WERI-Rb-1 (cell line): ENCODE results near the gene TMEM25.
A peak's percentile ranks its signal among the peaks of the same experiment; 100 is the strongest.

Experiments
- DNase-seq: peaks from one replicate; pipeline ENCODE4 v3.0.0-alpha.2; 2020
- H3K27ac ChIP-seq: fragments of 250-450 bp; sonication (Bioruptor Pico); 2 replicates; pipeline ENCODE4 v1.5.1; 2020; ENCODE audit warnings: mild to moderate bottlenecking, moderate library complexity
- H3K27me3 ChIP-seq: fragments of 250-450 bp; sonication (Bioruptor Pico); 2 replicates; pipeline ENCODE4 v1.5.1; 2021; ENCODE audit warnings: mild to moderate bottlenecking, low read depth, moderate library complexity; ENCODE audit not compliant: insufficient read depth, severe bottlenecking
- H3K36me3 ChIP-seq: fragments of 250-450 bp; sonication (Bioruptor Pico); 2 replicates; pipeline ENCODE4 v1.5.1; 2020; ENCODE audit warnings: mild to moderate bottlenecking, moderate library complexity
- H3K4me3 ChIP-seq: 2 replicates; pipeline ENCODE4 v1.5.1; 2011; ENCODE audit warnings: low read depth, mild to moderate bottlenecking, control low read depth, low read length
- H3K9me3 ChIP-seq: fragments of 250-450 bp; sonication (Bioruptor Pico); 2 replicates; pipeline ENCODE4 v1.5.1; 2021; ENCODE audit warnings: mild to moderate bottlenecking, moderate library complexity; ENCODE audit not compliant: severe bottlenecking
- TF ChIP-seq, protein P1 (sequence below): IDR thresholded peaks from 2 replicates; pipeline ENCODE4 v1.5.1; 2011; ENCODE audit warnings: low read depth, mild to moderate bottlenecking, control low read depth, inconsistent platforms, low read length

Gene TMEM25

DNA sequence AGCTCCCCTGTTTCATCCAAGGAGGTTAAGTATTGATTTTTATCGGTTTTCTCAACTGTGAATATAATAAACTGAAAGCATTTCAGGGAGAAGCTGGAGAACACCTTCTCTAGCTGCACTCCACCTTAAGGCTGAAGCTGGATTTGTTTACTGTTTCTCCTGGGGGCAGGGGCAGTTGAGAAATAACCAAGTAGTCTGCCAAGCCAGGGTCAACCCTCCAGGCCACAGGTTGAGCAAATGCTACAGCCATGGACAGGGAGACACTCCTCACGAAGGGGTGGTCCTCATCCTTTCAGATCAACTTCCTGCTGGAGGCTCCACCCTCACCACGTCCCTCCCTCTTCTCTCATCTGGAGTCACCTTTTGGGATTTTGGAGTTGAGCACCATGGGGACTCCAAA is 3.9 kb upstream of the TMEM25 start, which contains the start of gene TTC36:
Gene TTC36, plus strand, starts transcription at position 366 of the 400 bp plus-strand sequence. Its CDS starts 21 bp downstream, at position 387.
- no peak within 1 kb of the TSS for H3K27ac ChIP-seq
- TF ChIP-seq, protein P1, sequence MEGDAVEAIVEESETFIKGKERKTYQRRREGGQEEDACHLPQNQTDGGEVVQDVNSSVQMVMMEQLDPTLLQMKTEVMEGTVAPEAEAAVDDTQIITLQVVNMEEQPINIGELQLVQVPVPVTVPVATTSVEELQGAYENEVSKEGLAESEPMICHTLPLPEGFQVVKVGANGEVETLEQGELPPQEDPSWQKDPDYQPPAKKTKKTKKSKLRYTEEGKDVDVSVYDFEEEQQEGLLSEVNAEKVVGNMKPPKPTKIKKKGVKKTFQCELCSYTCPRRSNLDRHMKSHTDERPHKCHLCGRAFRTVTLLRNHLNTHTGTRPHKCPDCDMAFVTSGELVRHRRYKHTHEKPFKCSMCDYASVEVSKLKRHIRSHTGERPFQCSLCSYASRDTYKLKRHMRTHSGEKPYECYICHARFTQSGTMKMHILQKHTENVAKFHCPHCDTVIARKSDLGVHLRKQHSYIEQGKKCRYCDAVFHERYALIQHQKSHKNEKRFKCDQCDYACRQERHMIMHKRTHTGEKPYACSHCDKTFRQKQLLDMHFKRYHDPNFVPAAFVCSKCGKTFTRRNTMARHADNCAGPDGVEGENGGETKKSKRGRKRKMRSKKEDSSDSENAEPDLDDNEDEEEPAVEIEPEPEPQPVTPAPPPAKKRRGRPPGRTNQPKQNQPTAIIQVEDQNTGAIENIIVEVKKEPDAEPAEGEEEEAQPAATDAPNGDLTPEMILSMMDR, result no peak
- no peak within 1 kb of the TSS for H3K4me3 ChIP-seq
- peaks cover 43% of the 10 kb centered on the region for H3K36me3 ChIP-seq
- H3K27me3 ChIP-seq, result no peaks in the 10 kb centered on the region
- no peaks in the 10 kb centered on the region for H3K9me3 ChIP-seq
- no peak for DNase-seq

DNA sequence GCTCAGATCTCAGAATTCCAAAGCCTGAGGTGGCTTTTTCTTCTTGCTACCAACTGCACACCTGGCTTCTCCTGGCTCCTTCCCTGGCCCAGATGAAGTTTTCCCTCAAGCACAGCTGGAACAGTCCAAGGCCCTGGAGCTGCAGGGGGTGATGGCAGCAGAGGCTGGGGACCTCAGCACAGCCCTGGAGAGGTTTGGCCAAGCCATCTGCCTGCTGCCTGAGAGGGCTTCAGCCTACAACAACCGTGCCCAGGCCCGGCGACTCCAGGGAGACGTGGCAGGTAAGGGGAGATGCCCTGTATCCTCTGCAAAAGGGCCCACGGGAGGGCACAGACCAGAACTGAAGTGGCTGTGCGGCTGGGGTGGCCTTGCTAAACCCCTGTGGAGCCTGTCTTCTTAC is 2.5 kb upstream of the TMEM25 start:
- no peak overlapping the region for H3K4me3 ChIP-seq
- no peaks in the 10 kb centered on the region for H3K9me3 ChIP-seq
- peaks cover 29% of the 10 kb centered on the region for H3K36me3 ChIP-seq
- TF ChIP-seq, protein P1, result no peak
- H3K27me3 ChIP-seq, result no peaks in the 10 kb centered on the region
- DNase-seq, result no peak
- H3K27ac ChIP-seq, result peak overlapping the region; percentile 35; the same call in 1 of the 2 replicates

DNA sequence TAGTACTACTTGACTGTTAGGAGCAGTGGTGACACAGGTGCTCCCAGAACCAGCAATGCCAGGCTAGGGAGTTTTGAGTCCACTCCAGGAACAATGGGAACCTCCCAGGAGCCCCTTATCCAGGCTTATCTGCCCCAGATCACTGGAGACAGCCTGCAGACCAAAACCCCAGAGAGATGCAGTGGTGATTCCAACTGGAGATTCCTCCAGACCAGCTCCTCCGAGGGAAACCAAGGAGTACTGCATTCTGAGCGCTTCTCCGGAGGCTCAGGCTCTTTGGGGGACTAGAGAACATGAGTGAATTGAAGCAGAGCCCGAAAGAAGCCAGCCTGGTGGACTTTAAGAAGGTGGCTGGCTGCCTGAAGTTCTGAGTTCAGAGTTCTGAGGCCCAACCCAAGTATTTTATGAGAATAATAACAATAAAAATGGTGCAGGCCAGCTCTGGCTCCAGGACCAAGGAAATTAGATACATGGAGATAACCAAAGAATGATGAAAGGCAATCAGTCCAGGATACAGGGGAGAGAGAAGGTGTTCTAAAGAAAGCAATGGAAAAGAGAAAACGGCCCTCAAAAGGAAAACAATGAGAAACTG is 1.3 kb upstream of the TMEM25 start:
- H3K9me3 ChIP-seq, result no peaks in the 10 kb centered on the region
- no peak for DNase-seq
- no peaks in the 10 kb centered on the region for H3K27me3 ChIP-seq
- TF ChIP-seq, protein P1, result no peak
- H3K27ac ChIP-seq, result peak overlapping the region; percentile 35; the same call in 1 of the 2 replicates
- peak overlapping the region; percentile 71 for H3K4me3 ChIP-seq
- peaks cover 19% of the 10 kb centered on the region for H3K36me3 ChIP-seq

DNA sequence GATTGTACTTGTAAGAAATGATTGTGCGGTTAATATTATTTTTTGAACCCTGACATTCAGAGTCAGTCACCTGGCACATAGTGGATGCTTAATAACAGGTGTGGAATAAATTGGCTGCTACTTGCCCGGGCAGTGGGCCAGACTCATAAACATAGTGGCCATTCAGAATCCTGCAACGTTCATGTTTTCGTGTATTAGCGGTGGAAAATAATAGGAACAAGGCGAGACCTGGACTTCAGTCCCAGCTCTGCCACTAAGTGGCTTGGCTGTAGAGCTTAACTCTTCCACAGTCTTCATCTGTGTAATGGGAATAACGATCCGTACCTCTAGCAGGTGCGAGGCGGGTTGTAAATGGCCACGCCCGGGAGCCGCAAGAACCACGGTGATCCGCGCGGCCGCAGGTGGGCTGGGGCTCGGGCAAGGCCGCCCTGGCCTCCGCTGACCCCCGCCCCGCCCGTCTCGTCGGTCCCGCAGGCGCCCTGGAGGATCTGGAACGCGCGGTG is 761 bp upstream of the TMEM25 start:
- TF ChIP-seq, protein P1, result no peak
- peak overlapping the region; percentile 92 for H3K27ac ChIP-seq
- H3K27me3 ChIP-seq, result no peaks in the 10 kb centered on the region
- DNase-seq, result peak; percentile 62
- peaks cover 14% of the 10 kb centered on the region for H3K36me3 ChIP-seq
- H3K4me3 ChIP-seq, result peak overlapping the region; percentile 71
- no peaks in the 10 kb centered on the region for H3K9me3 ChIP-seq

DNA sequence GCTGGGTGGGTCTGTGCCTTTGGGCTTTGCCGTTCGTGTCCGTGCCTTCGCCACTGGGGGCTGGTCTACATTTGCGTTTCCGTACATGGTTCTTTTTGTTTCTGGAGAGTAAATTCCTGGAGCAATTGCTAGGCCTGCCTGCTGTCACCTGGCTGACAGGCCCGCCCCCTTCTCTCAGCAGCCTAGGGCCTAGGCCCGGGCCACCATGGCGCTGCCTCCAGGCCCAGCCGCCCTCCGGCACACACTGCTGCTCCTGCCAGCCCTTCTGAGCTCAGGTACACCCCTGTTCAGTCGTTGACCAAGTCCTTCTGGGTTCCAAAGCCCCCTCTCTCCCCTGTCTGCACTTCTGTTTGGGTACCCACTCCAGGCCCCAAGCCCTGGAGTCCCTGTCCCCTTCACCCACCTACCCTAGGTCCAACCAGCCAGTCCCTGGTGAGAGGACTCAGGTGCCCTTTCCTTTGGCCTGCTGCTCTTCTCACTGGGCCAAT is 649 bp downstream of the TMEM25 start:
- peaks cover 8% of the 10 kb centered on the region for H3K36me3 ChIP-seq
- DNase-seq, result no peak
- H3K27me3 ChIP-seq, result no peaks in the 10 kb centered on the region
- TF ChIP-seq, protein P1, result no peak
- H3K9me3 ChIP-seq, result no peaks in the 10 kb centered on the region
- H3K27ac ChIP-seq, result peak overlapping the region; percentile 92; the same call in 1 of the 2 replicates
- peak overlapping the region; percentile 71 for H3K4me3 ChIP-seq
